HT1080 (cell line): ENCODE data around the gene TIRAP. TPM values are rescaled to one million over a fixed set of nuclear protein-coding genes. Genes with fewer than 3 reads are reported as not detected.
"Not testable (repeated sequence)": the region's sequence is repeated elsewhere in the genome, so short reads cannot be mapped to it uniquely, and the experiment has no call there.

Experiments
- DNase-seq: peaks from one replicate; pipeline ENCODE4 v3.0.0-alpha.2; 2015; ENCODE audit warnings: low read depth
- total RNA-seq: library from RNA; depleted of rRNA; stranded (reverse); fragments of >200 nt; shearing (Covaris generic); gene quantifications from 2 replicates; pipeline ENCODE4 v1.2.3, GENCODE V29; 2014

TIRAP gene
- total RNA-seq, 1 experiment from 2014 or later: 3.3 TPM

DNA sequence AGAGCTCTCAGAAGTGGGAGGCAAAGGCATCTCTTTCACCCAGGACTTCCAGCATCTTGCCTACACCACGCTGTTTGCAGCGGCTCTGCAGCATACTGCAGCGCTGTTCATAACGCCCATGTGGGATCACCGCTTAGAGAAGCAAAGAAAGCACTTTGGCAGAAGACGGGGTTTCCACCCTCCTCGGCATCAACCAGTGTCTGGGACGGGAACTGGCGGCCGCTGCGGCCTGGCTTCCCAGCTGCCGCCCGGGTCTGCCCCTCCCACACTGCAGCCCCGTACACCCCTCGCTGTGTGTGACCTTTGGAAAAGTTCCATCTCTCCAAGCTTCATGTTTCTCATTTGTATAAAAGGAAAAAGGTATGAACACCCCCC is 545 bp upstream of the TIRAP start:
- DNase-seq: no peak

DNA sequence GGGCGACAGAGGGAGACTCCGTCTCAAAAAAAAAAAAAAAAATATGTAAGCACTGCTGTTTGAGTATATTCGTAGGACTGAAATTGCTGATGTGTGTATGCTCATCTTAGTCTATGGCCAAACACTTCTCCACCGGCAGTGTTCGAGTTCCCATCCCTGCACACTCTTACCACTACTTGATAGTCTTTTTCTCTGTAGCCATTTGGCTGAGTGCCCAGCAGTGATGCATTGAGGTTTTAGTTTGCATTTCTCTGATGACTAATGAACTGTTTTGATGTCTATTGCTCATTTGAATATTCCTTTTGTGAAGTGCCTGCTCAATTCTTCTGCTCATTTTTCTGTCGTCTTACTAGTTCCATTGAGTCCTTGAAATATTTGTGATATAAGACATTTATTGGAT is 1.9 kb downstream of the TIRAP start:
- DNase-seq: peak; percentile 94

DNA sequence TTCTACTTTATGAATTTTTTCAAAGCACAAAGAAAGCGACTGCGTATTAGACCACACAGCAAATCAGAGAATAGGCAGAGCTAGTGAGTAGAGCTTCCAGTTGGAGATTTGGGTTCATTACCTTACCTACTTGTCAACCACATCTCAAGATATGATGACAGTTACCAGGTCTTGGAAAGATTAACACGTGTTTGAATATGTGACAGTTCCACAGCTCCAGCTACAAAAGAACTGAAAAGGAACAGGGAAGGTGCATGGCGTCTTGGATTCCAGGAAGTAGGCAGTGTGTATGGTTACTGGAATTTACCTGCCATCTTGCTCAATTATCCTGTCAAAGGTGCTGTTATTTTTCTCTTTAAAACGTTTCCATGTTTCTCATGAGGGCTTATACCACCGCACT is 5.3 kb downstream of the TIRAP start:
- DNase-seq: no peak

DNA sequence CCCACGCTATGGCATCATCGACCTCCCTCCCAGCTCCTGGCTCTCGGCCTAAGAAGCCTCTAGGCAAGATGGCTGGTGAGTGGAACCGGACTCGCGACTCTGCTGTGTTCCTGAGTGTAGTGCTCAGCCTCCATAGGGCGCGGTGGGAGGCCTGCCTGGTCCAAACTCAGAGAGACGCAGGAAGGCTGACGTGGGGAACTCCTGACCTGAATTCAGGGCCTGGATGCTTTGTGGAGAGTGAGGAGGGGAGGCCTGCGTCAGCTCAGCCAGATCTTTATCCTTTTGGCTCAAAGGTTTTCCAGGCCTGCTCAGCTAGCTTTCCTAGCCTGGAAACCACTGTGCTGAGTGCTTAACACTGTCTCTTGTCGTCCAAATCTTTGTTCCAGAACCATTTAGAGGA is 8.0 kb downstream of the TIRAP start:
- no peak for DNase-seq

DNA sequence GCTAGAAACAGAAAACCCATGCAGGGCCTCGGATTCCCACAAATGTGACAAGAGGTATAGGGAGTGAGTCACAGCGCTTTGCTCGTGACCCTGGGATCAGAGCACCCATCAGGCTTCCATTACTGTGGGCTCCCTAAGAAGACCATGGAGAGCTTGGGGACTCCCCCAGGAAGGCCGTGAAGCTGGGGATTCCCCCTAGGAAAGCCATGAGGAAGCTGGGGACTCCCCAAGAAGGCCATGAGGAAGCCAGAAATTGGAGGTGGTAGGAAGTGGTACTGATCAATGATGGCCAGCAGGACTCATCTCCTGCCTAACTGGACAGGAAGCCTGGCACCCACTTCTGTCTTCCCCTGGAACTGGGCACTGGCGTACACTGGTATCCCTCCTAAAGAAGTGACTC is 10.8 kb downstream of the TIRAP start:
- DNase-seq: no peak

DNA sequence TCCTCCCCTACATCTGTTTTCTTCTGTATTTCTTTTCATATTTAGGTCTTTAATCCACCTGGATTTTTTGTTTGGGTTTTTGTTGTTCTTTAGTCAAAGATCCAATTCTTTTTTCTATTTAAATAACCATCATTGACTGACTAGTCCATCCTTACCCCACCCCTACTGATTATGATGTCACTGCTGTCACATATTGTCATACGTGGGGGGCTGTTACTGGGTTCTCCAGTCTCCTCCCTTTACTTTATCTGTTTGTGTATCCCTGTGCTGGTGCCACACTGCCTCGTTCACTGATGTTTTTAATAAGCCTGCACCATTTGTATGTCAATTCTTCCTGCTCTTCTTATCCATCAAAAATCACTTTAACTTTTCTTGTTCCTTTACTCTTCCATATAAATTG is 14.1 kb downstream of the TIRAP start:
- DNase-seq: no peak

DNA sequence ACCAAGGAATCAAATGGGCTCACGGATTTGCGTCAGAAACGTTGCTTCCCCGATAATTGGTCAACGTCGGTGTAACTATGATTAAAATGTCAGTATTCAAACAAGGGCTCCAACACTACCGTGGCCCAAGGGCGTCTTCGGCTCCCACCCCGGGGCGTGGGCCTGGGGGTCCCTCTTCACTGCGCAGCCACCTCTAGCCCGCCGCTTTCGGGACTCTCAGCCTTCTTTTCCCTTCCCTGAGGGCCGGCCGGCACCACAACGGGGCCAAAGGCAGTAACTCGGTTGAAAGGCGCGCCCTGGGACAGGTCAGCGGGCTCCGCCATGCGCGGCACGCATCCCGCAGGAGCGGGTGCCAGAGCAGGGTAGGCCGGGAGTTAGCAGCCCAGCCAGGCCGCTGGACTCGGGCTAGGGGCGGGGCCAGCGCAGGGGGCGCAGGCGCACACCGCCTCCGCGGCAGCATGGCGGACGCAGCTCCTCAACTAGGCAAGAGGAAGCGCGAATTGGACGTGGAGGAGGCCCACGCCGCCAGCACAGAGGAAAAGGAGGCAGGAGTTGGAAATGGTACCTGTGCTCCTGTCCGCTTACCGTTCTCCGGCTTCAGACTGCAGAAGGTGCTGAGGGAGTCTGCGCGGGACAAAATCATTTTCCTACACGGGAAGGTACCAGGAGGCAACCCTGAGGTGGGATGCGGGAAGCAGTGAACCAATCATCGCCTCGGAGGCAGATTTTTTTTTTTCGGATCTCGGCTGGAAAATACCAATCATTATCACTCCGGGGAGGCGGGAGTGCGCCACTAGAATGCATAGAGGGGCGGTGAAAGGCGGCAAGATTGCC is 20.9 kb downstream of the TIRAP start, which contains the start of gene DCPS:
TSS of gene DCPS (plus strand) at position 438 of the 834 bp plus-strand sequence. CDS start at position 459, 21 bp downstream.
- DNase-seq: peak; percentile 92

DNA sequence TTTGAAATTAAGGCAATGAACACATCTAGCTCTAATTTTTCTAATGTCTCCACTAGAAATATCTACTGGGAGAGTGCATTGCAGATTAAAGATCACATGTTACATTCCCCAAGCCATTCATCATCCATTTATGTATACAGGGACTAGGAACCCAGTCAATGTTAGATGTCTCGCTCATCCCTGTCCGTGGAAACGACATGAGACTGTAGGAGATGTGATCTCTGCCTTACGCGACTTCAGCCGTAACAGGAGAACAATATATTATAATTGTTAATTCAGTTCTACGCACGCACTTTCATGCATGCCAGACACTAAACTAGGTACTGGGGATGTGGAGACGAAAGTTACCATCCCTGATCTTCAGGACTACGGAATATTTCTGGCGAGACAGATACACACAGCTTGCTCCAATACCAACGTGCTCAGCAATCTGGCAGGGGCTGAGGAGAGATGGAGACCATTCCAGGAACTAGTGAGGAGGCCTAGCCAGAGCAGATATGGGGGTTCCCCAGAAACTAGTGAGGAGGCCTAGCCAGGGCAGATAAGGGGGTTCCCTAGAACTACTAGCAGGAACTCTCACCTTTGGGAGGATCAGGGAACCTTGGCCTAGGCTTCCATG is 21.7 kb downstream of the TIRAP start:
- no peak for DNase-seq

DNA sequence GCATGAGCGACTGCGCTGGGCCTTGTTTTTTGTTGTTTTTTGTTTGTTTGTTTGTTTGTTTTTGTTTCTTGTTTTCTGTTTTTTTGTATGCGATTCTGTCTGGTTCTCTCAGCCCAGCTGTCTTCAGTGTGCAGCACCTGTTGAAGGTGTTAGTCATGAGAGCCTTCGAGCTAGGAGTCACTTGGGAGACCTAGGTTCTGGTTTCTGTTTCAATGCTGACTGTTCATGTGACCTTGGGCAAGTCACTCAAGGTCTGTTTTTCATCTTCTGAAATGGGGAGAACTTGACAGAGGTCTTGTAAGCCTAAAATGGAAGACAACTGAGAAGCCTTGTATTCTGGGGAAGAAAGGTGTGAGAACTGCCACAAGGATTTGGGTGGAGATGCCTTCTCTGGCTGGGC is 22.8 kb downstream of the TIRAP start:
- no peak for DNase-seq

DNA sequence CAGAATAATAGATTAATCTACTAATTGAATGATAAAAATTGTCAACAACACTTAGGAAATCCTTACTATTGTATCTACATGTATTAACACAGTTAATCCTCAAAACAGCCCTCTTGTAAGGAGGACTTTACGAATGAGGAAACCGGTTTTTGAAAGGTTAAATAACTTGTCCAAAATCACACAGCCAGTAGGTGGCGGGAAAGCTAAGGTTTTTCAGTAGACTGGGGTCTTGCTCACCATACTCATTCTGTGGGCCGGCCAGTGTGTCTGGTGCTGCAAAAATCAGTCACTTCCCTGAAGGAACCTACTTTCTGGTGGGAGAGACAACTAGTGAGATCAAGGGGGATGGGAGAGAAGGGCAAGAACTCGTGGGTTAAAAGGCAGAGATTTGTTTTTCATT is 24.8 kb downstream of the TIRAP start:
- DNase-seq: peak; percentile 53

DNA sequence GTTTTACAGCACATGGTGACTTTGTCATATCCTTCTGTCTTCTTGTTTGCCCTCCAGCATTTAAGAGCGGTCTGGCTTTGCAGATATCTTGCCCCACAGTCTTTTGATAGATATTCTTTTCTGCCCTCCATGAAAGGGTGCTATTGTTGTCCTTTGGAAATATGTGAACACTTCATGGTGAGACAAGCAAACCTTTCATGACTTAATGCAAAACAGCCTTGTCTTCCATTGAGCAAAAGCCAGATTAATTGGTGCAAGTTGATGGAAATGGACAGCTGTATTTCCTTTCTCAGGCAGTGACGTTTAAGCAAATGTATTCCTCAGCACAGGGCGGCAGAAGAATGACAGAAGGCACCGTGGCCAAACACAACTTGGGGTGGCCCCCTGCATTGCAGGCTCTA is 25.4 kb downstream of the TIRAP start:
- no peak for DNase-seq

DNA sequence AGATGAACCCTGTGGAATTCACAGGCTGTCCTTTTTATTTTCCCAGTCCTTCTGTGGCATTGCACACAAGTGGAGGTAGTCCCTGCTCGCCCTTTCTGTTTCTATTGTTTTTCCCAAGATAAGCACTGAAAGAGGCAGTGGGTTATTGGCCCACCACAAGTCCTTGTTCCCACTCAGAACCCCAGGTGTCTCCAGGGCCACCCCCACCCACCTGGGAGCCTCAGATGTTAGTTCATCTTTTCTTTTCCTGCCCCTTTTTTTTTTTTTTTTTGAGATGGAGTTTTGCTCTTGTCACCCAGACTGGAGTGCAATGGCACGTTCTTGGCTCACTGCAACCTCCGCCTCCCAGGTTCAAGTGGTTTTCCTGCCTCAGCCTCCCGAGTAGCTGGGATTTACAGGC is 25.9 kb downstream of the TIRAP start:
- not testable (repeated sequence) for DNase-seq

DNA sequence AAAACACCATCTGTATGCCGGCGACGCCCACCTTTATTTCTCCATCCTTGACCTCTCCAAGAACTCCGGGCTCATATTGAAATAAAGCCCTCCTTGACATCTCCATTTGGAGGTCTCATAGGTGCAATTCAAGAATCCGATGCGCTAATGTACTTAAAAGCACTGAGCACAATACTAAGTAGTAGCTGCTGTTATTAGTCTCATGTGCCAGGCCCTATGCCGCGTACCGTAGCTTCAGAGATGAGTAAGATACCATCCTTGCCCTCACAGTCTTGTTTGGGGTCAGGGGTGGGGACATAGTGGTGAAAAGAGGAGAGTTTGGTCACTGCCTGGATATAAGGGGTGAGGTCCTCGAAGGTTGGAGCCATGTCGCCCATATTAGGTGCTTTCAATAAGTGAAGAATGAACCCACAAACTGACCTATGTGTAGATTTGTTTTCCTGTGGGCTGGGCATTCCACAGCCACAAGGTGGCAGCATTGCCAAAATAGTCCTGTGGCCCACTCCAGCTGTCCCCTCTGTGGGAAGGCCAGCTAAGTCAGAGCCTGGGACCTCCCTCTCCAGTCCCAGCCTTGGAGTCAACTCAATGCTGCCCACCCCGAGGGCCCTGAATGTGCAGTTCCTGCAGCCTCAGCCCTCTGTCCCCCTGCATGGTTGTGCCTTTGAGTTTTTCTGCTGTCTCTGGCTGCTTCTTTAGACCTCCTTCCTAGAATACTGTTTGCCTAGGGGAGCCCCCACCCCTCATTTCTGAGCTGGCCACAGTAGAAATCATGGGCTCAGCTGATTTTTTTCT is 27.5 kb downstream of the TIRAP start:
- peak; percentile 78 for DNase-seq

DNA sequence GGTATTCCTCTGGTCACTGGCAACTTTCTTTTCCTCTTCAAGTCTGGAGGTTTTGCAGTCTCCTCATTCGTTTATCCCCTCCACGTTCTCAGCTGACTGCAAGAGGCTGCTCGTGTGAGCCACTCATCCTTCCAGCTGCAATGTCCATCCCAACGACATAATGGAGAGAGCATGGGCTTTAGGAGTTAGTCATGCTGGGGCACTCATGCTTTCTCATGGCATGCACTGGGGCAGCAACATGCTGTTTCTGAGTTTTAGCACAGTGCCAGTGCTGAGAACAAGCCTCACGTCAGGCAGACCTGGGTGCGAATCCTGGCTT is 28.1 kb downstream of the TIRAP start:
- no peak for DNase-seq

DNA sequence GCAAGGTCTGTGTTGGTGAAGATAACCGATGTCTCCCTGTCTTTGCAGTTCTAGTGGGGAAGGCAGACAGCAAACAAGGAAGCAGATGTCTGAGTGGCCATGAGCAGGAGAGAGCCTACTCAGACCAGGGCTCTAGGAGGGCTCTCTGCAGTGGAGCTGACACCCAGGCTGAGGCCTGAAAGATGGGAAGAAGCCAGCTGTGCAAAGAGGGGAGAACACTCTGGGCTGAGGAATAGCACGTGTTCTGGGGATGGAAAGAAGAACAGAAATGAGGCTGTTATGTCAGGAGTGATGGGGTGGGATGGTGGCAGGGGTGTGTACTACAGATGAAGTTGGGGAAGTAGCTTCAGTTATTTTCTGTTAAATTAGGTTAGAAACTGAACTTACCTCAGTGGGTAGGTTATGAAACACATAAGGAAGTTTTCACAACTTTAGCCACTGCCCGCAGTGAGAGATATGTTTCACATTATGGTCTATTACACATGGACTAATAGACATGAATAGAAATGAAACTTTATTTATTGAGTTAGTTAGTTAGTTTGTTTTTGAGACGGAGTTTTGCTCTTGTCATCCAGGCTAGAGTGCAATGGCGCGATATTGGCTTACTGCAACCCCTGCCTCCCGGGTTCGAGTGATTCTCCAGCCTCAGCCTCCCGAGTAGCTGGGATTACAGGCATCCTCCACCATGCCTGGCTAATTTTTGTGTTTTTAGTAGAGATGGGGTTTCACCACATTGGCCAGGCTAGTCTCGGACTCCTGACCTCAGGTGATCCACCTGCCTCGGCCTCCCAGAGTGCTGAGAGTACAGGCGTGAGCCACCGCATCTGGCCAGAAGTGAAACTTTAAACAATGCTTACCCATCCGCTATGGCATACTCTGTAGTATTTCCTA is 28.8 kb downstream of the TIRAP start:
- no peak for DNase-seq

DNA sequence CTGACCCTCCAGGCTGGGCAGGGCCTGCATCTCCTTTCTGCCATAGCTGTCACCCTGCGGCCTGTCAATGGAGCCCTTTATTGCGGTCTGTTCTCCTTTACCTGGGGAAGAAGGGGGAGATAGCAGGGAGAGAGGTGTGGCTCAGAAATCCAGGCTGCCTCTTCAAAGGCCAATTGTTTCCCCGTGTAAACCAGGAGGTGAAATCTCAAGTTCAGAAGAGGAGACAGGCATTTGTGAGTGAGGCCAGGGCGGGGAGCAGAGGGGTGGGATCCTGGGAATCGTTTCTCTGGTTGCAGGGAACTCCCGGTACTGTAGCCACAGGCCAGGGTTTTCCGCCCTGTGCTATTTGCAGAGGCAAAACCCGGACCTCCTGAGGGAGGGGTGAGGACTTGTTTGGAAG is 30.1 kb downstream of the TIRAP start:
- no peak for DNase-seq

DNA sequence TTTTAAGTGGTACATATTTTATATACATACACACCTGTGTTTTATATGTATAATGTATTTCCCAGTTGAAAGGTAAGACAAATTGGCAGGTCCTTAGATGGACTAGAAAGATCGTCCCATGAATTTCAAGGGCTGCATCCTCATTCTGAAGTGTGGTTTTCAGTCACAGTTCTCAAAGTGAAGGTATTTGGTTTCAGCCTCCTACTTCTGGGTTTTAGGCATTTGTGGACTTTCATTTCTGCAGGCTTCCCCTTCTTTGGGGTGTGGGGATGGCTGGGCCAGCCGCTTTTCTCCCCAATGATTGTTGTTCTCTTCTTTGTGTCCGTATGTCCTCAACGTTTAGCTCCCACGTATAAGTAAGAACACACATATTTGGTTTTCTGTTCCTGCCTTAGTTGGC is 30.9 kb downstream of the TIRAP start:
- no peak for DNase-seq

DNA sequence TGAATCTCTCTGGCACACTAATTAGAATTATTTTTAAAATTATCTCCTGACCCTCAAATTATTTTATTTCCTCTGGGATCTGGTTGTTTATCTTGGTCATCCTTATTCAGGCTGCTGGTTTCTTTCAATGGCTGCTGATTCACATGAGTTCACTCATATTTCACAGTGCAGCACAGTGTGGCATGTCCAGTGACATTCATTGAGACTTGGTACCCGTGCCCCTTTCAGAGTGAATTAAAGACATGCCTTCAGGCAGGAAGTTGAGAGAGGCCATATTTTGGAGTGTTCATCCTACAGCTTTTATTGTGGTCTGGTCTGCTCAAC is 34.5 kb downstream of the TIRAP start:
- DNase-seq: no peak

DNA sequence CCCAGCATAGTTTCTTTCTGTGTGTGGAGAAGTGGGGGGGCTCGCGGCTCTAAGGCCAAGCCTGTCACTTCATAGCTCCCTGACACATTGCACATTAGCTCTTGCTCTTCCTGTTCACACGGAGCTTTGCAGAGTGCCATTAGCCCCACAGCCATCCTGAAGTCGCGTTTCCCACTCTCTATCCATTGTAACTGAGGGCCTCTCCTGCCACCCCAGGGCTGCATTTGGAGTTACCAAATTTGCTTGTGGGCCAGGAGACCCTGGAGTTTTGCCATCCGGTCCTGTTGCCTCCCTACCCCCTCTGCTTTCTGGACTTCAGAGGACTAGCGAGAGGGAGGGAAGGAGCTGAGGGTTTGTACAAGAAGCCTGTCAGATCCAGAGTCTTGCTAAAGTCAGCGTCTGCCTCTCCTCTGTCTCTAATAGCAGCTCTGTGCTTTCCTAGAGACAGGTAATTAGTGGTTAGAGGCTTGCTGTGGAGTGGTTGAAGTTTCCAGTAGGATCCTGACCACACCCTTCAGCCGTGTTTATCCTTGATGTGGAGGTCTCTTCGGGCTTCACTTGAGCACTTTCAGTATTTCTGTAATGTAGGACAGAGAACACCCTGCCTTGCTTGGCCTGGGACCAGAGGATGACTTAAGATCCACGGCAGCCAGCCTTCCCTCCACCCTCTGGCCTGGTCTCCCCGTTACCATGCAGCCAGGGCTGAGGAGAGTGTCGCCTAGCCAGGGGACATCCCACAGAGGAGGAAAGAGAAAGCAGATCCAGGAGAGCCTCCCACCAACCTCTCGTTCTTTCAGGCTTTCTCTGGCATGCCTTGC is 35.1 kb downstream of the TIRAP start:
- peak; percentile 57 for DNase-seq

DNA sequence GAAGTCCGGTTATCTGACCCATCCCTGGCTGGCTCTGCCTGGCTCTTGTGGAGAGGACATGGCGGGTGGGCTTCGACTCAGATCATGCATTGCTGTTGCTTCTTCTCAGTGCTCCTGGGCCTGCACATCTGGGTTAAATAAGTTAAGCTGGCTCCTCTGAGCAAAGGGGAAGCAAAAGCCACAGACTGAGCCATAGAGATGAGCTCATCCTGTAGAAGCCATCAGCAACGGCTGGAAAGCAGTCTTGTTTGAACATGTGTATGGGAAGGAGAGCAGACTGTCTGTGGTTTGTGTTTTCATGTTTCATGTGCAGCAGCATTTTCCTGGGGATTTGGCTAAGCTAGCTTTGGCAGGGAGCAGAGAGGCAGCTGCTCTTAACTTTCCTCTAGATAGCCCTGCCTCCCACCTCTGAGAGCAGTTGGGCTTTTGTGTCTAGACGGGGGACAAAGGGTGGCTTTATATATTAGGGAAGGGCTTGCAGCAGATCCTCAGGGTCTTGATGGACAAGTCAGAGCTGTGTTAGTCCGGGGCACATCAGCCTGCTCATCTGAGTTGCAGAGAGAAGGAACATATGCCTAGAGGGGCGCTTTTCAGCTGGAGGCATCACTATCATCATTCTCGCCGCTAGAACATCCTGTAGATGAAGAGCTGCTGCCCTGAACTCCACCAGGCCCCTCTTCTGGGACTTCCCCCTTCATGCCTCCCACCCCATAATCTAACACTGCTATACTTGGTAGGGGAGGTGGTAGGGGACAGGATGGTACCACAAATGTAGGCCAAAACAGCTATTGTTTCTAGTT is 35.9 kb downstream of the TIRAP start:
- peak; percentile 89 for DNase-seq
